Panc1 (cell line): ENCODE results near the gene KRTAP1-1. TPM values are rescaled to one million over a fixed set of nuclear protein-coding genes. Genes with fewer than 3 reads are reported as not detected.
"Not testable (repeated sequence)": the region's sequence is repeated elsewhere in the genome, so short reads cannot be mapped to it uniquely, and the experiment has no call there.

Experiments used
- ATAC-seq: fragments of 200-7000 bp; cut with Tn5 transposase; 2 replicates; pipeline ENCODE4 v1.9.1; 2020; ENCODE audit warnings: mild to moderate bottlenecking, moderate library complexity
- BruUV-seq: library from RNA; stranded (reverse); fragments of 400-500 nt; replicated peaks from 2 replicates; lab custom pipeline; 2021; lab: Mats Ljungman, UMichigan
- CTCF ChIA-PET: fragments of 300-600 bp; sonication (Branson Sonifier 250); formaldehyde crosslinking; loops from one replicate; lab custom pipeline; 2022; ENCODE audit warnings: antibody characterized with exemption; lab: Charles Lee
- POLR2A ChIA-PET: fragments of 300-600 bp; sonication (Branson Sonifier 250); formaldehyde crosslinking; loops from one replicate; lab custom pipeline; 2022; ENCODE audit warnings: antibody characterized with exemption; lab: Charles Lee
- DNase-seq: peaks from one replicate; pipeline ENCODE4 v3.0.0-alpha.2; 2010; ENCODE audit warnings: low read depth, low spot score
- H3K27ac ChIP-seq: 2 replicates; pipeline ENCODE4 v1.5.1; 2011; ENCODE audit warnings: mild to moderate bottlenecking, low read length, inconsistent platforms
- H3K27me3 ChIP-seq: fragments of 200-500 bp; sonication (Bioruptor generic); 2 replicates; pipeline ENCODE4 v1.6.0; 2014; ENCODE audit warnings: low read length, inconsistent platforms; ENCODE audit not compliant: control insufficient read depth, insufficient read depth
- H3K36me3 ChIP-seq: fragments of 200-500 bp; sonication (Bioruptor generic); 2 replicates; pipeline ENCODE4 v1.5.1; 2014; ENCODE audit warnings: inconsistent platforms, mild to moderate bottlenecking, low read length, moderate library complexity; ENCODE audit not compliant: control insufficient read depth, insufficient read depth
- H3K4me1 ChIP-seq: 2 replicates; pipeline ENCODE4 v1.5.1; 2011; ENCODE audit warnings: inconsistent platforms, mild to moderate bottlenecking, low read length, moderate library complexity; ENCODE audit not compliant: control insufficient read depth, insufficient read depth
- H3K4me3 ChIP-seq, 2 experiments: 2 replicates each; pipeline ENCODE4 v1.5.1; 2011 to 2012; ENCODE audit warnings: low read depth in 2 of 2, low read length in 2 of 2, mild to moderate bottlenecking in 2 of 2, inconsistent platforms in 1 of 2, moderate library complexity in 1 of 2
- H3K9me3 ChIP-seq: fragments of 200-500 bp; sonication (Bioruptor generic); 2 replicates; pipeline ENCODE4 v1.5.1; 2014; ENCODE audit warnings: low read depth, mild to moderate bottlenecking, inconsistent platforms, low read length, moderate library complexity; ENCODE audit not compliant: control insufficient read depth, insufficient read depth
- CTCF ChIP-seq: fragments of 450-650 bp; IDR thresholded peaks from 2 replicates; pipeline ENCODE4 v1.5.1; 2017; ENCODE audit warnings: mild to moderate bottlenecking
- POLR2AphosphoS5 ChIP-seq: IDR thresholded peaks from 2 replicates; pipeline ENCODE4 v1.6.1; 2012; ENCODE audit warnings: mild to moderate bottlenecking, low read depth, low read length, moderate library complexity
- REST ChIP-seq, 2 experiments: IDR thresholded peaks; 2 replicates each; pipeline ENCODE4 v1.6.1; 2011 to 2012; ENCODE audit warnings: low read depth in 2 of 2, control low read depth in 1 of 2, low read length in 1 of 2, mild to moderate bottlenecking in 1 of 2, moderate library complexity in 1 of 2; ENCODE audit not compliant: insufficient read depth in 1 of 2
- SIN3A ChIP-seq: IDR thresholded peaks from 2 replicates; pipeline ENCODE4 v1.6.1; 2012; ENCODE audit warnings: low read depth, mild to moderate bottlenecking, low read length, moderate library complexity, borderline replicate concordance; ENCODE audit not compliant: insufficient read depth
- TCF7L2 ChIP-seq: IDR thresholded peaks from 2 replicates; pipeline ENCODE4 v1.6.1; 2011; ENCODE audit warnings: mild to moderate bottlenecking, low read depth, low read length, inconsistent platforms
- in situ Hi-C: cut with HindIII; loops from 2 replicates; pipeline ENCODE4 v1.10.0; 2016; ENCODE audit warnings: low sequenced_read_pairs, low pct_unique_long_range_greater_than_20kb
- intact Hi-C: fragments of 100-400 bp; cut with micrococcal nuclease; formaldehyde crosslinking; loops from one replicate; pipeline ENCODE4 v1.10.0; 2022; ENCODE audit not compliant: unreplicated experiment
- total RNA-seq: library from RNA; stranded (reverse); gene quantifications from one replicate; pipeline ENCODE4 v1.2.1, GENCODE V29; 2021; ENCODE audit not compliant: unreplicated experiment

The KRTAP1-1 gene
- total RNA-seq, 1 experiment from 2014 or later = not detected

GRCh38 chr17:41065829-41066624 is 24.8 kb upstream of the KRTAP1-1 start, which contains the start of gene KRTAP2-4:
Gene KRTAP2-4 (minus strand): TSS chr17:41065879. CDS start chr17:41065845, 34 bp downstream.
- intact Hi-C loops (no loop called here), in situ Hi-C loops (no loop called here)
- ATAC-seq (no peak), DNase-seq (no peak)
- no peaks in the 10 kb centered on the region for H3K27me3 ChIP-seq
- no peak within 1 kb of the TSS for H3K4me3 ChIP-seq
- no peak for TF ChIP-seq CTCF
- no peak for TF ChIP-seq REST (IDR thresholded peaks at IDR 0.05; ENCODE audit: insufficient read depth in 1 of 2, low read depth in 2 of 2, low read length in 1 of 2)
- TF ChIP-seq POLR2AphosphoS5 = no peak
- no peak for TF ChIP-seq SIN3A
- no peak for TF ChIP-seq TCF7L2
- no peaks in the 10 kb centered on the region for H3K4me1 ChIP-seq
- H3K27ac ChIP-seq = no peak within 1 kb of the TSS
- no peaks in the 10 kb centered on the region for H3K36me3 ChIP-seq
- no peaks in the 10 kb centered on the region for H3K9me3 ChIP-seq
- BruUV-seq = no TSS peak
- ChIA-PET CTCF (no interaction called here), POLR2A (no interaction called here)

- ATAC-seq, H3K27me3 ChIP-seq, H3K4me1 ChIP-seq, in situ Hi-C loops, H3K4me3 ChIP-seq, H3K36me3 ChIP-seq, DNase-seq, H3K27ac ChIP-seq, BruUV-seq, H3K9me3 ChIP-seq, POLR2A ChIA-PET, intact Hi-C loops: not testable (repeated sequence)
- CTCF ChIA-PET = interaction anchor here (0.7 kb wide), 1 partner anchor 8 kb away, joined by 3 read pairs; no protein-coding TSS in a partner anchor
Observed at GRCh38 chr17:41065016-41065689, 23.9 kb upstream of the KRTAP1-1 start.
